Body of pancreas (tissue), 4 donors: ENCODE measurements around the gene LUC7L. TPM values are rescaled to one million over a fixed set of nuclear protein-coding genes. Genes with fewer than 3 reads are reported as not detected.
"Not testable (repeated sequence)": the region's sequence is repeated elsewhere in the genome, so short reads cannot be mapped to it uniquely, and the experiment has no call there.

Experiments used
- ATAC-seq: fragments of 150-250 bp; one replicate; pipeline ENCODE4 v1.9.1; 2016
- DNase-seq, 4 donors: peaks; one replicate each; pipeline ENCODE4 v3.0.0-alpha.2; 2019
- H3K27ac ChIP-seq, 4 donors: fragments of 200-600 bp; sonication (generic); 1 replicate in 3 of 4; 2 replicates in 1 of 4; pipeline versions ENCODE4 v1.5.1 to v1.6.1; 2016 to 2019; ENCODE audit warnings: mild to moderate bottlenecking in 1 of 4, mixed read lengths in 1 of 4, moderate library complexity in 1 of 4
- H3K27me3 ChIP-seq, 2 donors: fragments of 200-600 bp; sonication (generic); one replicate each; pipeline ENCODE4 v1.6.0; 2016; ENCODE audit warnings: mild to moderate bottlenecking in 1 of 2
- H3K36me3 ChIP-seq, 2 donors: fragments of 200-600 bp; sonication (generic); replicated peaks in 1 of 2; 2 replicates each; pipeline ENCODE4 v1.5.1; 2016; ENCODE audit warnings: low read depth in 2 of 2; ENCODE audit not compliant: insufficient read depth in 1 of 2
- H3K4me1 ChIP-seq: fragments of 200-600 bp; sonication (generic); one replicate; pipeline ENCODE4 v1.6.0; 2016
- H3K4me3 ChIP-seq, 2 donors: fragments of 200-600 bp; sonication (generic); 1 replicate in 1 of 2; 2 replicates in 1 of 2; pipeline ENCODE4 v1.5.1; 2016 to 2019
- H3K9me3 ChIP-seq, 3 donors: fragments of 200-600 bp; sonication (generic); 1 replicate in 2 of 3; 2 replicates in 1 of 3; pipeline ENCODE4 v1.5.1; 2016
- CTCF ChIP-seq, 7 experiments: fragments of 450-650 bp in 4 of 7; fragments of 200-600 bp in 3 of 7; sonication (generic) in 3 of 7; IDR thresholded peaks; one replicate each; pipeline ENCODE4 v1.5.1; 2016 to 2019; ENCODE audit warnings: antibody characterized with exemption in 7 of 7
- POLR2A ChIP-seq, 3 donors: fragments of 450-650 bp; IDR thresholded peaks; one replicate each; pipeline ENCODE4 v1.6.1; 2016; ENCODE audit warnings: antibody characterized with exemption in 3 of 3, mild to moderate bottlenecking in 2 of 3
- WGBS, 2 donors: methylation state at CpG; one replicate each; pipeline ENCODE4 v1.1.5; 2017; 5-methylcytosine and 5-hydroxymethylcytosine counted together
- intact Hi-C: fragments of 100-400 bp; cut with DNase I; formaldehyde crosslinking; loops from one replicate; pipeline ENCODE4 v1.15.1; 2023
- total RNA-seq, 2 donors: library from RNA; depleted of rRNA; stranded (reverse); fragments of >200 nt; gene quantifications; one replicate each; pipeline ENCODE4 v1.1.0, GENCODE V29; 2016

The LUC7L gene
- total RNA-seq, 2 donors from 2014 or later = 106 to 162 TPM

GRCh38 chr16:155031-155398, 74.2 kb downstream of the LUC7L start:
- TF ChIP-seq POLR2A (IDR thresholded peaks at IDR 0.05) = no peak
- no peak for TF ChIP-seq CTCF (IDR thresholded peaks at IDR 0.05)
- Histone ChIP-seq H3K9me3 (no peaks in the 10 kb centered on the region), H3K27ac (no peak overlapping the region), H3K27me3 (no peaks in the 10 kb centered on the region), H3K4me1 (peaks cover 10% of the 10 kb centered on the region), H3K36me3 (no peaks in the 10 kb centered on the region), H3K4me3 (no peak overlapping the region)
- DNase-seq = no peak
- 52 to 54% methylated on average over 7 of the region's 7 CpGs for WGBS, 2 donors
- intact Hi-C loops = no loop called here
- ATAC-seq = no peak

GRCh38 chr16:154217-155030, 74.8 kb downstream of the LUC7L start:
- peak overlapping the region; percentile 22 to 30 for H3K4me3 ChIP-seq
- no peaks in the 10 kb centered on the region for H3K9me3 ChIP-seq
- no peak for TF ChIP-seq POLR2A (IDR thresholded peaks at IDR 0.05)
- no peak for TF ChIP-seq CTCF (IDR thresholded peaks at IDR 0.05)
- H3K4me1 ChIP-seq = peaks cover 10% of the 10 kb centered on the region
- peak; percentile 43 for ATAC-seq
- H3K27me3 ChIP-seq = no peaks in the 10 kb centered on the region
- WGBS, 2 donors = 1 to 2% methylated on average over 23 to 40 of the region's 59 CpGs
- no peak overlapping the region for H3K27ac ChIP-seq
- intact Hi-C loops = no loop called here
- peak in 3 of 4 donors; percentile 14 to 36 (median 26) for DNase-seq
- no peaks in the 10 kb centered on the region for H3K36me3 ChIP-seq

- H3K9me3 ChIP-seq, H3K36me3 ChIP-seq, intact Hi-C loops, DNase-seq, H3K27me3 ChIP-seq, H3K27ac ChIP-seq, H3K4me3 ChIP-seq: not testable (repeated sequence)
- peak; percentile 24 for ATAC-seq
- peaks cover 10% of the 10 kb centered on the region for H3K4me1 ChIP-seq
- WGBS, 2 donors = no CpG with 5 or more reads among the region's 74 CpGs
These were observed 75.6 kb downstream of the LUC7L start for GRCh38 chr16:153550-154216.

- H3K36me3 ChIP-seq, H3K27me3 ChIP-seq, H3K9me3 ChIP-seq, H3K4me3 ChIP-seq, DNase-seq, intact Hi-C loops, H3K27ac ChIP-seq: not testable (repeated sequence)
- WGBS, 2 donors = 51 to 67% methylated on average over 5 of the region's 6 CpGs
- H3K4me1 ChIP-seq = peaks cover 10% of the 10 kb centered on the region
- ATAC-seq = peak; percentile 19
These were observed 76.1 kb downstream of the LUC7L start for GRCh38 chr16:153129-153521.

- Histone ChIP-seq H3K36me3 (no peaks in the 10 kb centered on the region), H3K4me1 (peaks cover 10% of the 10 kb centered on the region), H3K27ac (no peak within 1 kb of the TSS), H3K9me3 (no peaks in the 10 kb centered on the region), H3K27me3 (no peaks in the 10 kb centered on the region), H3K4me3 (no peak within 1 kb of the TSS)
- ATAC-seq (peak; percentile 13), DNase-seq (no peak)
- 71 to 84% methylated on average over 16 to 17 of the region's 17 CpGs for WGBS, 2 donors
- TF ChIP-seq CTCF (IDR thresholded peaks at IDR 0.05) (no peak), POLR2A (IDR thresholded peaks at IDR 0.05) (no peak)
- intact Hi-C loops = no loop called here
These were observed 76.8 kb downstream of the LUC7L start, which contains the start of gene HBZ for GRCh38 chr16:152141-153128. TSS of gene HBZ (plus strand) at chr16:152644. CDS start at chr16:152910, 266 bp downstream.
